BJ (cell line): Measurements from ENCODE around the gene ACVR1B. TPM values are rescaled to one million over a fixed set of nuclear protein-coding genes. Genes with fewer than 3 reads are reported as not detected.
"Not testable (repeated sequence)": the region's sequence is repeated elsewhere in the genome, so short reads cannot be mapped to it uniquely, and the experiment has no call there.

Experiments used
- CTCF ChIA-PET: fragments of 350-600 bp; formaldehyde crosslinking; extraction: SDS; loops from one replicate; lab custom pipeline; 2021; ENCODE audit warnings: antibody characterized with exemption, inconsistent platforms; lab: Yijun Ruan, JAX
- POLR2A ChIA-PET: fragments of 300-600 bp; sonication (Branson Sonifier 250); formaldehyde crosslinking; extraction: SDS; loops from one replicate; lab custom pipeline; 2021; ENCODE audit warnings: antibody characterized with exemption; lab: Charles Lee
- DNase-seq: peaks from one replicate; pipeline ENCODE4 v3.0.0-alpha.2; 2011; ENCODE audit warnings: low read depth
- H3K27me3 ChIP-seq: 2 replicates; pipeline ENCODE4 v1.6.0; 2011; ENCODE audit warnings: low read length; ENCODE audit not compliant: control insufficient read depth, insufficient read depth
- H3K36me3 ChIP-seq: 2 replicates; pipeline ENCODE4 v1.5.1; 2011; ENCODE audit warnings: low read length; ENCODE audit not compliant: control insufficient read depth, insufficient read depth
- H3K4me3 ChIP-seq: 2 replicates; pipeline ENCODE4 v1.5.1; 2011; ENCODE audit warnings: low read depth, mild to moderate bottlenecking, control low read depth, low read length
- polyA plus RNA-seq: library from polyadenylated mRNA; depleted of rRNA; stranded (reverse); fragments of >200 nt; gene quantifications from 2 replicates; pipeline ENCODE4 v1.2.3, GENCODE V29; 2011
- TF ChIP-seq, protein P1 (sequence below): IDR thresholded peaks from 2 replicates; pipeline ENCODE4 v1.5.1; 2011; ENCODE audit warnings: low read depth, mild to moderate bottlenecking, control low read depth, inconsistent platforms, low read length, moderate library complexity; ENCODE audit not compliant: insufficient read depth

ACVR1B gene
- polyA plus RNA-seq, 1 experiment, result 12.9 TPM

GRCh38 chr12:51976376-51977160 is 25.1 kb downstream of the ACVR1B start:
- ChIA-PET POLR2A (no interaction called here), CTCF (interaction anchor here (1.0 to 2.3 kb wide), 6 partner anchors 16 to 82 kb away, joined by 3 to 11 read pairs (median 9); no protein-coding TSS in a partner anchor)
- TF ChIP-seq, protein P1, sequence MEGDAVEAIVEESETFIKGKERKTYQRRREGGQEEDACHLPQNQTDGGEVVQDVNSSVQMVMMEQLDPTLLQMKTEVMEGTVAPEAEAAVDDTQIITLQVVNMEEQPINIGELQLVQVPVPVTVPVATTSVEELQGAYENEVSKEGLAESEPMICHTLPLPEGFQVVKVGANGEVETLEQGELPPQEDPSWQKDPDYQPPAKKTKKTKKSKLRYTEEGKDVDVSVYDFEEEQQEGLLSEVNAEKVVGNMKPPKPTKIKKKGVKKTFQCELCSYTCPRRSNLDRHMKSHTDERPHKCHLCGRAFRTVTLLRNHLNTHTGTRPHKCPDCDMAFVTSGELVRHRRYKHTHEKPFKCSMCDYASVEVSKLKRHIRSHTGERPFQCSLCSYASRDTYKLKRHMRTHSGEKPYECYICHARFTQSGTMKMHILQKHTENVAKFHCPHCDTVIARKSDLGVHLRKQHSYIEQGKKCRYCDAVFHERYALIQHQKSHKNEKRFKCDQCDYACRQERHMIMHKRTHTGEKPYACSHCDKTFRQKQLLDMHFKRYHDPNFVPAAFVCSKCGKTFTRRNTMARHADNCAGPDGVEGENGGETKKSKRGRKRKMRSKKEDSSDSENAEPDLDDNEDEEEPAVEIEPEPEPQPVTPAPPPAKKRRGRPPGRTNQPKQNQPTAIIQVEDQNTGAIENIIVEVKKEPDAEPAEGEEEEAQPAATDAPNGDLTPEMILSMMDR, result no peak
- peaks cover 10% of the 10 kb centered on the region for H3K36me3 ChIP-seq
- no peaks in the 10 kb centered on the region for H3K27me3 ChIP-seq
- no peak for DNase-seq
- H3K4me3 ChIP-seq, result no peak overlapping the region

DNA sequence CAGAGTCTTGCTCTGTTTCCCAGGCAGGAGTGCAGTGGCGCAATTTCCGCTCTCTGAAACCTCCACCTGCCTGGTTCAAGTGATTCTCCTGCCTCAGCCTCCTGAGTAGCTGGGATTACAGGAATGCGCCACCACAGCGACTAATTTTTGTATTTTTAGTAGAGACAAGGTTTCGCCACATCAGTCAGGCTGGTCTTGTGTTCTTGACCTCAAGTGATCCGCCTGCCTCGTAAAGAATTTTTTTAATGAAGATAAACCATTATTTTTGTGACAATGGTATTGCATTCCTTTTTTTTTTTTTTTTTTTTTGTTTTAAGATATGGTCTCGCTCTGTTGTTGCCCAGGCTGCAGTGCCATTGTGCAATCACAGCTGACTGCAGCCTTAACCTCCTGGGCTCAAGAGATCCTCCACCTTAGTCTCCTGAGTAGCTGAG is 25.8 kb downstream of the ACVR1B start:
- Histone ChIP-seq H3K27me3 (no peaks in the 10 kb centered on the region), H3K4me3 (no peak overlapping the region), H3K36me3 (peaks cover 10% of the 10 kb centered on the region)
- ChIA-PET POLR2A (no interaction called here), CTCF (interaction anchor here (0.6 to 2.3 kb wide), 10 partner anchors 15 to 153 kb away, joined by 3 to 11 read pairs (median 4); partner anchors contain the start of gene ACVRL1)
- DNase-seq, result no peak
- TF ChIP-seq, protein P1, result no peak

DNA sequence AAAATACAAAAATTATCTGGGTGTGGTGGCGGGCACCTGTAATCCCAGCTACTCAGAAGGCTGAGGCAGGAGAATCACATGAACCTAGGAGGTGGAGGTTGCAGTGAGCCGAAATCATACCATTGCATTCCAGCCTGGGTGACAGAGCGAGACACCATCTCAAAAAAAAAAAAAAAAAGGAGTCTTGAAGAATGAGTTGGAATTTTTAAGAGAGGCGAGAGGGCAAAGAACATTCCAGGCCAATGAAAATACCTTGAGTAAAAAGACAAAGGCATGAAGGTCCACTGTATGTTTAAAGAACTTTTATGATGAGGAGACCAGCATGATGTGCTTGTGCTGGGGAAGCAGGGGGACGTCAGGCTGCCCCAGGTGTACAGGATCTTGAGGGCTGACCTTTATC is 27.8 kb downstream of the ACVR1B start:
- CTCF ChIA-PET, result interaction anchor here (0.6 to 0.9 kb wide), 2 partner anchors 84 to 86 kb away, joined by 3 to 6 read pairs; no protein-coding TSS in a partner anchor
- POLR2A ChIA-PET, H3K27me3 ChIP-seq, H3K4me3 ChIP-seq, DNase-seq: not testable (repeated sequence)
- H3K36me3 ChIP-seq, result peaks cover 15% of the 10 kb centered on the region

- DNase-seq, result no peak
- POLR2A ChIA-PET, result no interaction called here
- TF ChIP-seq, protein P1, result peak; percentile 96
- CTCF ChIA-PET, result interaction anchor here (0.6 to 5.6 kb wide), 14 partner anchors 9 to 559 kb away, joined by 3 to 56 read pairs (median 6); no protein-coding TSS in a partner anchor
- peaks cover 19% of the 10 kb centered on the region for H3K36me3 ChIP-seq
- H3K4me3 ChIP-seq, result no peak overlapping the region
- H3K27me3 ChIP-seq, result no peaks in the 10 kb centered on the region
Measured at GRCh38 chr12:51980051-51980808, 28.7 kb downstream of the ACVR1B start.

DNA sequence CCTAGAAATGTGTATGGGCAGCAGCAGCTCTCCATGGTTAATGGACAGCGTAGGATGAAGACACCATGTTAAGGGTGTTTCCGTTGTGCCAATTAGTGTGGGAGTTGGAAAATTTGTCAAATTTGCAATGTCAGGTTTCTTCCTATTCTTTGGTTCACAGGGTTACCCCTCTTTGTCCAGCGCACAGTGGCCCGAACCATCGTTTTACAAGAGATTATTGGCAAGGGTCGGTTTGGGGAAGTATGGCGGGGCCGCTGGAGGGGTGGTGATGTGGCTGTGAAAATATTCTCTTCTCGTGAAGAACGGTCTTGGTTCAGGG is 29.3 kb downstream of the ACVR1B start:
- Histone ChIP-seq H3K36me3 (peaks cover 21% of the 10 kb centered on the region), H3K27me3 (no peaks in the 10 kb centered on the region), H3K4me3 (no peak overlapping the region)
- TF ChIP-seq, protein P1, result no peak
- ChIA-PET CTCF (interaction anchor here (0.6 to 5.6 kb wide), 14 partner anchors 9 to 559 kb away, joined by 3 to 56 read pairs (median 6); no protein-coding TSS in a partner anchor), POLR2A (no interaction called here)
- DNase-seq, result no peak
